K562 (cell line): Measurements from ENCODE around the gene PSMD14. TPM values are rescaled to one million over a fixed set of nuclear protein-coding genes. Genes with fewer than 3 reads are reported as not detected.
A peak's percentile ranks its signal among the peaks of the same experiment; 100 is the strongest.

Experiments
- ATAC-seq: fragments of 200-7000 bp; cut with Tn5 transposase; 3 replicates; pipeline ENCODE4 v1.9.1; 2020; ENCODE audit warnings: moderate library complexity
- BruUV-seq: library from RNA; stranded (reverse); fragments of 400-500 nt; replicated peaks from 2 replicates; lab custom pipeline; 2021; lab: Mats Ljungman, UMichigan
- CTCF ChIA-PET: fragments of 300-600 bp; formaldehyde crosslinking; extraction: SDS; loops from one replicate; lab custom pipeline; 2021; ENCODE audit warnings: low intra/inter-chr PET ratio; lab: Yijun Ruan, JAX
- POLR2A ChIA-PET: fragments of 300-600, 350-650 bp; sonication (Branson Sonifier 250); formaldehyde crosslinking; extraction: SDS; loops from one replicate; lab custom pipeline; 2021; ENCODE audit warnings: antibody characterized with exemption, inconsistent platforms; lab: Yijun Ruan, JAX
- DNase-seq, 4 experiments: peaks; one replicate each; pipeline versions ENCODE4 v3.0.0 to v3.0.0-alpha.2; 2011 to 2018; ENCODE audit warnings: low spot score in 3 of 4, mixed read lengths in 3 of 4; ENCODE audit errors: extremely low read depth in 1 of 4
- FAIRE-seq: peaks from 2 replicates; lab custom pipeline; 2011; peaks lifted over from hg19 to GRCh38; lab: Jason Lieb, UNC
- H2AFZ ChIP-seq: 2 replicates; pipeline ENCODE4 v1.6.0; 2011; ENCODE audit warnings: low read depth, low read length, control low read depth, inconsistent platforms
- H3K27ac ChIP-seq: fragments of 200-600 bp; 3 replicates; pipeline ENCODE4 v1.8.0; 2011; ENCODE audit warnings: low read depth, mild to moderate bottlenecking, control low read depth, inconsistent platforms, low read length, moderate library complexity, mixed read lengths; ENCODE audit errors: extremely low read depth
- H3K27me3 ChIP-seq, 2 experiments: fragments of 300-600 bp in 1 of 2; 2 replicates in 1 of 2; 3 replicates in 1 of 2; pipeline versions ENCODE4 v1.6.0 to v1.8.0; 2011; ENCODE audit warnings: inconsistent platforms in 2 of 2, low read length in 2 of 2, mild to moderate bottlenecking in 1 of 2, mixed read lengths in 1 of 2, moderate library complexity in 1 of 2; ENCODE audit not compliant: control insufficient read depth in 2 of 2, insufficient read depth in 2 of 2
- H3K36me3 ChIP-seq: fragments of 300-600 bp; 3 replicates; pipeline ENCODE4 v1.8.0; 2011; ENCODE audit warnings: mild to moderate bottlenecking, low read length, inconsistent platforms; ENCODE audit not compliant: control insufficient read depth, insufficient read depth
- H3K4me1 ChIP-seq, 2 experiments: fragments of 200-600 bp in 1 of 2; replicated peaks in 1 of 2; 2 replicates in 1 of 2; 3 replicates in 1 of 2; pipeline versions ENCODE4 v1.5.1 to v1.8.0; 2011; ENCODE audit warnings: inconsistent platforms in 2 of 2, low read length in 2 of 2, mild to moderate bottlenecking in 1 of 2, mixed read lengths in 1 of 2, moderate library complexity in 1 of 2; ENCODE audit not compliant: control insufficient read depth in 2 of 2, insufficient read depth in 2 of 2
- H3K4me2 ChIP-seq: 2 replicates; pipeline ENCODE4 v1.6.1; 2011; ENCODE audit warnings: low read length, control low read depth, inconsistent platforms, mixed read lengths; ENCODE audit not compliant: insufficient read depth
- H3K4me3 ChIP-seq: fragments of 200-600 bp; sonication (generic), shearing (Covaris generic); 2 replicates; pipeline ENCODE4 v1.5.1; 2016; ENCODE audit warnings: control low read depth, inconsistent platforms
- H3K79me2 ChIP-seq: fragments of 200-600 bp; 3 replicates; pipeline ENCODE4 v1.8.0; 2011; ENCODE audit warnings: low read length, inconsistent platforms; ENCODE audit not compliant: control insufficient read depth, insufficient read depth
- H3K9ac ChIP-seq, 2 experiments: 2 replicates each; pipeline versions ENCODE4 v1.6.0 to v1.6.1; 2011; ENCODE audit warnings: low read depth in 2 of 2, low read length in 2 of 2, control low read depth in 1 of 2, inconsistent platforms in 1 of 2, mild to moderate bottlenecking in 1 of 2, mixed read lengths in 1 of 2; ENCODE audit not compliant: insufficient read depth in 1 of 2
- H3K9me1 ChIP-seq: one replicate; pipeline ENCODE4 v1.6.0; 2011; ENCODE audit warnings: inconsistent platforms, mild to moderate bottlenecking, low read length, moderate library complexity; ENCODE audit not compliant: control insufficient read depth, insufficient read depth
- H3K9me3 ChIP-seq: replicated peaks from 2 replicates; pipeline ENCODE4 v1.5.1; 2011; ENCODE audit warnings: low read depth, low read length, inconsistent platforms; ENCODE audit not compliant: control insufficient read depth, insufficient read depth
- H4K20me1 ChIP-seq: replicated peaks from 2 replicates; pipeline ENCODE4 v1.6.1; 2011; ENCODE audit warnings: low read length, inconsistent platforms, mixed read lengths; ENCODE audit not compliant: control insufficient read depth, insufficient read depth
- ESRRB ChIP-seq: fragments of 250-450 bp; sonication (Bioruptor Pico); IDR thresholded peaks from 2 replicates; pipeline ENCODE4 v1.5.0; 2020; ENCODE audit warnings: mild to moderate bottlenecking, moderate library complexity, borderline replicate concordance
- ETV5 ChIP-seq: sonication (generic); formaldehyde crosslinking; IDR thresholded peaks from 2 replicates; pipeline ENCODE4 v1.4.0; 2020; ENCODE audit warnings: low read depth, mild to moderate bottlenecking, missing genetic modification reagents
- HDAC6 ChIP-seq: IDR thresholded peaks from 2 replicates; pipeline ENCODE4 v1.6.1; 2012; ENCODE audit warnings: low read depth, mild to moderate bottlenecking, control low read depth, inconsistent platforms, low read length, moderate library complexity
- L3MBTL2 ChIP-seq: fragments of 450-650 bp; IDR thresholded peaks from 2 replicates; pipeline ENCODE4 v1.6.1; 2016; ENCODE audit warnings: mild to moderate bottlenecking, moderate library complexity
- MEIS2 ChIP-seq: fragments of 450-650 bp; IDR thresholded peaks from 2 replicates; pipeline ENCODE4 v1.6.1; 2014; ENCODE audit warnings: mild to moderate bottlenecking; ENCODE audit not compliant: partially characterized antibody
- NFXL1 ChIP-seq: fragments of 450-650 bp; formaldehyde crosslinking; IDR thresholded peaks from 2 replicates; pipeline ENCODE4 v1.4.0; 2021; ENCODE audit warnings: mild to moderate bottlenecking
- NRF1 ChIP-seq, 2 experiments: fragments of 450-650 bp; IDR thresholded peaks in 1 of 2; conservative IDR thresholded peaks in 1 of 2; 2 replicates each; pipeline ENCODE4 v1.6.1; 2014; ENCODE audit warnings: mild to moderate bottlenecking in 2 of 2
- RAD21 ChIP-seq, 2 experiments: fragments of 250-450 bp in 1 of 2; fragments of 450-650 bp in 1 of 2; sonication (Bioruptor Pico) in 1 of 2; formaldehyde crosslinking in 1 of 2; IDR thresholded peaks in 1 of 2; conservative IDR thresholded peaks in 1 of 2; 2 replicates each; pipeline versions ENCODE4 v1.4.0 to v1.8.0; 2020 to 2022; ENCODE audit warnings: mild to moderate bottlenecking in 2 of 2, moderate library complexity in 1 of 2
- STAG1 ChIP-seq: sonication (generic); formaldehyde crosslinking; IDR thresholded peaks from 2 replicates; pipeline ENCODE4 v1.5.0; 2020; ENCODE audit warnings: missing genetic modification reagents, borderline replicate concordance
- TCF3 ChIP-seq: sonication (generic); formaldehyde crosslinking; IDR thresholded peaks from 2 replicates; pipeline ENCODE4 v1.4.0; 2020; ENCODE audit warnings: mild to moderate bottlenecking, missing genetic modification reagents
- ZNF431 ChIP-seq: sonication (generic); formaldehyde crosslinking; IDR thresholded peaks from 2 replicates; pipeline ENCODE4 v1.8.0; 2022; ENCODE audit warnings: mild to moderate bottlenecking, missing genetic modification reagents
- WGBS: fragments of 100-300 bp; shearing (Covaris generic); methylation state at CpG from one replicate; pipeline ENCODE4 v1.1.6; 2016; ENCODE audit warnings: low coverage, mixed read lengths; ENCODE audit not compliant: insufficient coverage; ENCODE audit errors: missing lambda C conversion rate; 5-methylcytosine and 5-hydroxymethylcytosine counted together
- in situ Hi-C: fragments of 300-500 bp; cut with MboI; formaldehyde crosslinking; loops from 4 replicates; pipeline ENCODE4 v1.15.0; 2018; ENCODE audit warnings: inconsistent platforms, mixed read lengths
- intact Hi-C: fragments of 100-400 bp; cut with micrococcal nuclease; formaldehyde crosslinking; loops from 2 replicates; pipeline ENCODE4 v1.14.2; 2022
- polyA plus RNA-seq, 8 experiments: library from polyadenylated mRNA; depleted of rRNA in 4 of 8; stranded (reverse) in 5 of 8; unstranded in 3 of 8; fragments of >200 nt; fragmentation: Nextera tagmentation in 2 of 8; fragmentation: Illumina TruSeq in 1 of 8; extraction: Ambion mirVana in 2 of 8; extraction: Trizol in 1 of 8; gene quantifications; 2 replicates each; pipeline versions ENCODE4 v1.2.1 to v1.2.3, GENCODE V29; 2011 to 2014; ENCODE audit warnings: inconsistent platforms in 1 of 8, missing spikeins in 1 of 8
- total RNA-seq, 7 experiments: library from RNA; depleted of rRNA in 6 of 7; stranded (reverse); fragments of >200 nt in 6 of 7; fragmentation: Illumina TruSeq in 2 of 7; extraction: Trizol in 2 of 7; gene quantifications; 2 replicates each; pipeline versions ENCODE4 v1.2.1 to v1.2.3, GENCODE V29; 2011 to 2021; ENCODE audit warnings: low replicate concordance in 1 of 7
- TF ChIP-seq, protein P1 (sequence below): sonication (generic); formaldehyde crosslinking; IDR thresholded peaks from 2 replicates; pipeline ENCODE4 v1.9.0; 2022; ENCODE audit warnings: mild to moderate bottlenecking, missing genetic modification reagents
- TF ChIP-seq, protein P2 (sequence below), 2 experiments: IDR thresholded peaks; 2 replicates each; pipeline ENCODE4 v1.6.1; 2011; ENCODE audit warnings: borderline replicate concordance in 1 of 2, control low read depth in 1 of 2, low read depth in 1 of 2, low read length in 1 of 2, mild to moderate bottlenecking in 1 of 2, mixed read lengths in 1 of 2, moderate library complexity in 1 of 2; ENCODE audit not compliant: insufficient read depth in 1 of 2, insufficient read length in 1 of 2, poor library complexity in 1 of 2, severe bottlenecking in 1 of 2; ENCODE audit errors: extremely low read depth in 1 of 2
- TF ChIP-seq, protein P3 (sequence below): sonication (generic); formaldehyde crosslinking; IDR thresholded peaks from 2 replicates; pipeline ENCODE4 v1.8.0; 2022; ENCODE audit warnings: missing genetic modification reagents, mild to moderate bottlenecking, moderate library complexity, borderline replicate concordance
- TF ChIP-seq, protein P4 (sequence below): sonication (generic); formaldehyde crosslinking; IDR thresholded peaks from 2 replicates; pipeline ENCODE4 v1.8.0; 2022; ENCODE audit warnings: mild to moderate bottlenecking, missing genetic modification reagents

The PSMD14 gene
- total and polyA plus RNA-seq, 9 of the 15 experiments (the other 6 are each of a cell fraction or from before 2014, with no cell fraction given), result 151 to 515 (median 228) TPM

DNA sequence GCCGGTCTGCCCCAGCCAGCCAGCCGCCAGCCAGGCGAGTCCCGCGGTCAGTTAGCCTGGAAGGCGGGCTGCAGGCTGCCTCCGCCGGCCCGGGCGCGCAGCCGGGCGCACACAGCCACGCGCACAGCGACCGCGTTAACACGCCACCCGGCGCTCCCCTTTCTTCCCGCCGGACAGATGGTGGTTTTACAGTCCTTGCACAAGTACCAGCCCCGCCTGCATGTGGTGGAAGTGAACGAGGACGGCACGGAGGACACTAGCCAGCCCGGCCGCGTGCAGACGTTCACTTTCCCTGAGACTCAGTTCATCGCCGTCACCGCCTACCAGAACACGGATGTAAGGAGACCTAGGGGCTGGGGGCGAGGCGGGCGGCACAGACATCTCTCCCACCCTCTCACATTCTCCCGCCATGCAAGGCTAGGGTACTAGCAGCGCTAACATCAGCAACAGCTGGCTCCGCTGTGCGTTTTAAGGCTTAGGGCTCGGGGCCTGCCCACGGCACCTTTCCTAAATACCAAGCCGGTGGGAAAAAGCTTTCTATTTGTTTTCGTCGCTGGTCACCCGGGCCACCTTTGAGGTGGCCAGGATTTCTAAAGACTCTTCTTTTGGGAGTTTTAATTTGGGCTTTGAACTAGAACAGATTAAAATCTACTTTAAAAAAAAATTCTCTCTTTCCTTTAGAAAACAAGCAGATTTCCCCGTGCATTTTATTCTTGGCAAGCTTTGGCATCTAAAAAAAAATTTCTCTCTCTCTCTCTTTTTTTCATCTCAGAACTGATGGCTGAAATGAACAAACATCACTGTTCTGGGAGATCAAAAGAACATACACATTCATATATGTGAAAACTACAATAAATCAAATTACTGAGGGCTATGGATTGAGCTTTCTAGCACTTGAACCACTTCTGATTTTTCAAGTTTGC lies 110.8 kb downstream of the PSMD14 start:
- peaks cover 8 to 35% of the 10 kb centered on the region in 2 experiments; a peak in 4 of 5 replicates for H3K4me1 ChIP-seq
- in situ Hi-C loops, result no loop called here
- H3K27ac ChIP-seq, result no peak overlapping the region
- no peaks in the 10 kb centered on the region for H3K9me3 ChIP-seq
- peak overlapping the region; percentile 56 for H2AFZ ChIP-seq
- H3K4me3 ChIP-seq, result no peak overlapping the region
- ChIA-PET POLR2A (no interaction called here), CTCF (no interaction called here)
- intact Hi-C loops, result loop anchor here (5.0 kb wide), 1 partner anchor 112 kb away; the partner anchor contains the start of gene PSMD14
- BruUV-seq, result no TSS peak
- peak overlapping the region in 1 of 2 experiments; percentile 84; a peak in 2 of 4 replicates for H3K9ac ChIP-seq
- H3K27me3 ChIP-seq, result peaks cover 61 to 73% of the 10 kb centered on the region in 2 experiments
- H3K36me3 ChIP-seq, result no peaks in the 10 kb centered on the region
- no peaks in the 10 kb centered on the region for H3K9me1 ChIP-seq
- DNase-seq (peak in 2 of 4 experiments; percentile 37 to 46), FAIRE-seq (no peak), ATAC-seq (peak; percentile 26)
- no peaks in the 10 kb centered on the region for H3K79me2 ChIP-seq
- 7% methylated on average over 36 of the region's 49 CpGs for WGBS
- H4K20me1 ChIP-seq, result no peaks in the 10 kb centered on the region
- peak overlapping the region; percentile 46; the same call in 1 of the 2 replicates for H3K4me2 ChIP-seq
- TF ChIP-seq NFXL1 (CRISPR knock-in tag), result no peak
- no peak for TF ChIP-seq RAD21 (CRISPR knock-in tag; conservative IDR thresholded peaks at IDR 0.05 in 1 of 2, IDR thresholded peaks at IDR 0.05 in 1 of 2)
- TF ChIP-seq, protein P1, sequence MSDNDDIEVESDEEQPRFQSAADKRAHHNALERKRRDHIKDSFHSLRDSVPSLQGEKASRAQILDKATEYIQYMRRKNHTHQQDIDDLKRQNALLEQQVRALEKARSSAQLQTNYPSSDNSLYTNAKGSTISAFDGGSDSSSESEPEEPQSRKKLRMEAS (CRISPR knock-in tag), result peak; percentile 63; the same call in 1 of the 2 replicates
- TF ChIP-seq MEIS2, result no peak
- TF ChIP-seq, protein P2, sequence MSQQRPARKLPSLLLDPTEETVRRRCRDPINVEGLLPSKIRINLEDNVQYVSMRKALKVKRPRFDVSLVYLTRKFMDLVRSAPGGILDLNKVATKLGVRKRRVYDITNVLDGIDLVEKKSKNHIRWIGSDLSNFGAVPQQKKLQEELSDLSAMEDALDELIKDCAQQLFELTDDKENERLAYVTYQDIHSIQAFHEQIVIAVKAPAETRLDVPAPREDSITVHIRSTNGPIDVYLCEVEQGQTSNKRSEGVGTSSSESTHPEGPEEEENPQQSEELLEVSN (IDR thresholded peaks at IDR 0.05; ENCODE audit: borderline replicate concordance in 1 of 2, extremely low read depth in 1 of 2, insufficient read depth in 1 of 2, insufficient read length in 1 of 2, low read depth in 1 of 2, low read length in 1 of 2, poor library complexity in 1 of 2, severe bottlenecking in 1 of 2), result peak in 1 of 2 experiments; percentile 88
- TF ChIP-seq, protein P3, sequence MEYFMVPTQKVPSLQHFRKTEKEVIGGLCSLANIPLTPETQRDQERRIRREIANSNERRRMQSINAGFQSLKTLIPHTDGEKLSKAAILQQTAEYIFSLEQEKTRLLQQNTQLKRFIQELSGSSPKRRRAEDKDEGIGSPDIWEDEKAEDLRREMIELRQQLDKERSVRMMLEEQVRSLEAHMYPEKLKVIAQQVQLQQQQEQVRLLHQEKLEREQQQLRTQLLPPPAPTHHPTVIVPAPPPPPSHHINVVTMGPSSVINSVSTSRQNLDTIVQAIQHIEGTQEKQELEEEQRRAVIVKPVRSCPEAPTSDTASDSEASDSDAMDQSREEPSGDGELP (CRISPR knock-in tag), result peak; percentile 35; the same call in 1 of the 2 replicates
- TF ChIP-seq, protein P4, sequence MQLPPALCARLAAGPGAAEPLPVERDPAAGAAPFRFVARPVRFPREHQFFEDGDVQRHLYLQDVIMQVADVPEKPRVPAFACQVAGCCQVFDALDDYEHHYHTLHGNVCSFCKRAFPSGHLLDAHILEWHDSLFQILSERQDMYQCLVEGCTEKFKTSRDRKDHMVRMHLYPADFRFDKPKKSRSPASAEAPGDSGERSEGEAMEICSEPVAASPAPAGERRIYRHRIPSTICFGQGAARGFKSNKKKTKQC, result peak; percentile 67; the same call in 1 of the 2 replicates
- TF ChIP-seq ETV5 (CRISPR knock-in tag), result no peak
- peak; percentile 75 for TF ChIP-seq L3MBTL2
- peak; percentile 73; the same call in 1 of the 2 replicates for TF ChIP-seq ZNF431 (CRISPR knock-in tag)
- peak; percentile 37; the same call in 1 of the 2 replicates for TF ChIP-seq HDAC6
- TF ChIP-seq STAG1 (CRISPR knock-in tag), result 0 out of 2 replicates have a peak, but pooled peaks have one; percentile 26
- peak; percentile 38 to 58; a peak in 2 of 4 replicates for TF ChIP-seq NRF1 (conservative IDR thresholded peaks at IDR 0.05 in 1 of 2, IDR thresholded peaks at IDR 0.05 in 1 of 2)
- no peak for TF ChIP-seq ESRRB (CRISPR knock-in tag)
- TF ChIP-seq TCF3 (CRISPR knock-in tag), result peak; percentile 41
